HG03039 (cell line): ENCODE measurements around the gene ADAM15.
A peak's percentile ranks its signal among the peaks of the same experiment; 100 is the strongest.

Source experiments
- ATAC-seq: cut with Tn5 transposase; IDR thresholded peaks from one replicate; pipeline ENCODE4 v1.9.1; 2021; ENCODE audit warnings: mild to moderate bottlenecking, moderate library complexity; ENCODE audit not compliant: unreplicated experiment

ADAM15 gene

GRCh38 chr1:155083865-155084721 lies 33.0 kb downstream of the ADAM15 start:
- ATAC-seq, result peak; percentile 1

- peak; percentile 60 for ATAC-seq
These were observed 33.8 kb downstream of the ADAM15 start for GRCh38 chr1:155084722-155085503.

- ATAC-seq, result no peak
These were observed 34.5 kb downstream of the ADAM15 start for GRCh38 chr1:155085504-155086127.

- no peak for ATAC-seq
These were observed 35.1 kb downstream of the ADAM15 start for GRCh38 chr1:155086128-155086741.

- no peak for ATAC-seq
These were observed 35.9 kb downstream of the ADAM15 start for GRCh38 chr1:155086856-155087535.

GRCh38 chr1:155091071-155092051 lies 40.2 kb downstream of the ADAM15 start:
- no peak for ATAC-seq

GRCh38 chr1:155092131-155092530 lies 41.0 kb downstream of the ADAM15 start:
- ATAC-seq, result no peak

- no peak for ATAC-seq
These were observed 41.5 kb downstream of the ADAM15 start for GRCh38 chr1:155092641-155093040.

- no peak for ATAC-seq
These were observed 43.0 kb downstream of the ADAM15 start for GRCh38 chr1:155093911-155094621.

- no peak for ATAC-seq
These were observed 43.5 kb downstream of the ADAM15 start for GRCh38 chr1:155094622-155094948.

- ATAC-seq, result no peak
These were observed 48.2 kb downstream of the ADAM15 start for GRCh38 chr1:155099331-155099730.

- no peak for ATAC-seq
These were observed 52.2 kb downstream of the ADAM15 start for GRCh38 chr1:155103325-155103724.

GRCh38 chr1:155104605-155105534 lies 53.8 kb downstream of the ADAM15 start:
- ATAC-seq, result no peak

- ATAC-seq, result no peak
These were observed 54.5 kb downstream of the ADAM15 start for GRCh38 chr1:155105604-155106011.

- no peak for ATAC-seq
These were observed 55.7 kb downstream of the ADAM15 start for GRCh38 chr1:155106862-155107261.

- ATAC-seq, result no peak
These were observed 56.5 kb downstream of the ADAM15 start for GRCh38 chr1:155107309-155108264.

- no peak for ATAC-seq
These were observed 57.2 kb downstream of the ADAM15 start for GRCh38 chr1:155108296-155108695.
